Esophagus muscularis mucosa (tissue), 4 donors: ENCODE results near the gene CFAP90. TPM values are rescaled to one million over a fixed set of nuclear protein-coding genes. Genes with fewer than 3 reads are reported as not detected.

ENCODE experiments used
- DNase-seq: peaks from one replicate; pipeline ENCODE4 v3.0.0-alpha.2; 2017; ENCODE audit errors: extremely low spot score
- H3K27ac ChIP-seq, 4 donors: fragments of 200-600 bp; sonication (generic); replicated peaks in 1 of 4; 1 replicate in 3 of 4; 2 replicates in 1 of 4; pipeline ENCODE4 v1.5.1; 2016 to 2019; ENCODE audit warnings: mild to moderate bottlenecking in 1 of 4
- H3K27me3 ChIP-seq, 4 donors: fragments of 200-600 bp; sonication (generic); one replicate each; pipeline versions ENCODE4 v1.5.1 to v1.6.0; 2016 to 2019
- H3K36me3 ChIP-seq, 4 donors: fragments of 200-600 bp; sonication (generic); one replicate each; pipeline ENCODE4 v1.5.1; 2016 to 2019
- H3K4me1 ChIP-seq, 4 donors: fragments of 200-600 bp; sonication (generic); one replicate each; pipeline ENCODE4 v1.5.1; 2016 to 2019
- H3K4me3 ChIP-seq, 4 donors: fragments of 200-600 bp; sonication (generic); 1 replicate in 2 of 4; 2 replicates in 2 of 4; pipeline ENCODE4 v1.5.1; 2016 to 2019; ENCODE audit warnings: mild to moderate bottlenecking in 4 of 4, moderate library complexity in 1 of 4
- H3K9me3 ChIP-seq, 4 donors: fragments of 200-600 bp; sonication (generic); 1 replicate in 3 of 4; 2 replicates in 1 of 4; pipeline ENCODE4 v1.5.1; 2016 to 2019
- EP300 ChIP-seq: sonication (generic); formaldehyde crosslinking; IDR thresholded peaks from one replicate; pipeline ENCODE4 v1.6.1; 2017; ENCODE audit warnings: antibody characterized with exemption
- POLR2A ChIP-seq: fragments of 450-650 bp; IDR thresholded peaks from one replicate; pipeline ENCODE4 v1.6.1; 2017; ENCODE audit warnings: antibody characterized with exemption, moderate library complexity, mild to moderate bottlenecking, low read depth
- POLR2AphosphoS5 ChIP-seq, 2 donors: sonication (generic); formaldehyde crosslinking; IDR thresholded peaks; one replicate each; pipeline ENCODE4 v1.6.1; 2017; ENCODE audit warnings: antibody characterized with exemption in 2 of 2
- WGBS: methylation state at CpG from one replicate; pipeline ENCODE4 v1.1.5; 2018; 5-methylcytosine and 5-hydroxymethylcytosine counted together
- intact Hi-C: fragments of 100-400 bp; cut with DNase I; formaldehyde crosslinking; loops from one replicate; pipeline ENCODE4 v1.15.1; 2023
- total RNA-seq, 4 donors: library from RNA; depleted of rRNA; stranded (reverse); fragments of >200 nt; gene quantifications; one replicate each; pipeline versions ENCODE4 v1.1.0 to v1.2.1, GENCODE V29; 2016
- TF ChIP-seq, protein P1 (sequence below), 3 experiments: fragments of 200-600 bp in 2 of 3; fragments of 450-650 bp in 1 of 3; sonication (generic) in 2 of 3; IDR thresholded peaks; one replicate each; pipeline ENCODE4 v1.5.1; 2017 to 2019; ENCODE audit warnings: antibody characterized with exemption in 3 of 3, mild to moderate bottlenecking in 2 of 3, moderate library complexity in 1 of 3

The CFAP90 gene
- total RNA-seq, 4 donors from 2014 or later: 0.17 TPM; not detected in 3

- WGBS: 89% methylated on average over 2 of the region's 2 CpGs
- H3K4me1 ChIP-seq: peaks cover 0 to 11% (median 3%) of the 10 kb centered on the region in 4 donors
- no peaks in the 10 kb centered on the region for H3K9me3 ChIP-seq
- H3K27me3 ChIP-seq: no peaks in the 10 kb centered on the region
- no peak for DNase-seq
- H3K36me3 ChIP-seq: peaks cover 32 to 98% (median 83%) of the 10 kb centered on the region in 4 donors
- intact Hi-C loops: no loop called here
- H3K27ac ChIP-seq: no peak overlapping the region
- no peak for TF ChIP-seq POLR2A
- TF ChIP-seq, protein P1, sequence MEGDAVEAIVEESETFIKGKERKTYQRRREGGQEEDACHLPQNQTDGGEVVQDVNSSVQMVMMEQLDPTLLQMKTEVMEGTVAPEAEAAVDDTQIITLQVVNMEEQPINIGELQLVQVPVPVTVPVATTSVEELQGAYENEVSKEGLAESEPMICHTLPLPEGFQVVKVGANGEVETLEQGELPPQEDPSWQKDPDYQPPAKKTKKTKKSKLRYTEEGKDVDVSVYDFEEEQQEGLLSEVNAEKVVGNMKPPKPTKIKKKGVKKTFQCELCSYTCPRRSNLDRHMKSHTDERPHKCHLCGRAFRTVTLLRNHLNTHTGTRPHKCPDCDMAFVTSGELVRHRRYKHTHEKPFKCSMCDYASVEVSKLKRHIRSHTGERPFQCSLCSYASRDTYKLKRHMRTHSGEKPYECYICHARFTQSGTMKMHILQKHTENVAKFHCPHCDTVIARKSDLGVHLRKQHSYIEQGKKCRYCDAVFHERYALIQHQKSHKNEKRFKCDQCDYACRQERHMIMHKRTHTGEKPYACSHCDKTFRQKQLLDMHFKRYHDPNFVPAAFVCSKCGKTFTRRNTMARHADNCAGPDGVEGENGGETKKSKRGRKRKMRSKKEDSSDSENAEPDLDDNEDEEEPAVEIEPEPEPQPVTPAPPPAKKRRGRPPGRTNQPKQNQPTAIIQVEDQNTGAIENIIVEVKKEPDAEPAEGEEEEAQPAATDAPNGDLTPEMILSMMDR (IDR thresholded peaks at IDR 0.05): no peak
- no peak for TF ChIP-seq EP300
- TF ChIP-seq POLR2AphosphoS5 (IDR thresholded peaks at IDR 0.05): no peak
- no peak overlapping the region for H3K4me3 ChIP-seq
These were observed 30.9 kb upstream of the CFAP90 start for GRCh38 chr5:7881816-7882215.

DNA sequence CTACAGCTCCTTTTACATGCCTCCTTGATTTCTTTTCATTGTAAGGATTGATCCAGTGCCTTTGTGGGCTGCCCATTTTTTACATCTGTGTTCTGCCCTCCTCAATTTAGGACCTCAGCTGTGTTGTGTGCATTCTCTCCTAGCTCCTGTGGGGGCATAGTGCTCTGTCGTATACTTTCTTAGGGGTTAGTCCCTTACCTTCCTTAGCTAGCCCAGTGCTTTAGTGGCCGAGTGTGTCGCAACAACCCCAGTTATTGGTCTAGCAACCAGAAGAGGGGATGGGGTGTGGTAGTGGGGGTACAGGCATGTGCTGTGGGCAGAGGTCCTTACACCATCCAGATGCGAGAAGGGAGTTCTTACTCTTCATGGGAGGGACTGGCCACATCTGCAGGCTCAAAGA lies 30.2 kb upstream of the CFAP90 start:
- no peaks in the 10 kb centered on the region for H3K9me3 ChIP-seq
- intact Hi-C loops: no loop called here
- H3K4me1 ChIP-seq: peaks cover 0 to 11% (median 2%) of the 10 kb centered on the region in 4 donors
- 85% methylated on average over 4 of the region's 4 CpGs for WGBS
- TF ChIP-seq POLR2AphosphoS5 (IDR thresholded peaks at IDR 0.05): no peak
- no peak for TF ChIP-seq EP300
- TF ChIP-seq, protein P1 (IDR thresholded peaks at IDR 0.05): no peak
- TF ChIP-seq POLR2A: no peak
- no peak overlapping the region for H3K4me3 ChIP-seq
- H3K27me3 ChIP-seq: no peaks in the 10 kb centered on the region
- peaks cover 36 to 98% (median 88%) of the 10 kb centered on the region in 4 donors for H3K36me3 ChIP-seq
- no peak overlapping the region for H3K27ac ChIP-seq
- DNase-seq: no peak

GRCh38 chr5:7878381-7878873 lies 27.5 kb upstream of the CFAP90 start:
- DNase-seq: no peak
- Histone ChIP-seq H3K4me3 (no peak overlapping the region), H3K9me3 (no peaks in the 10 kb centered on the region), H3K36me3 (peaks cover 30 to 99% (median 83%) of the 10 kb centered on the region in 4 donors), H3K27me3 (no peaks in the 10 kb centered on the region), H3K27ac (no peak overlapping the region), H3K4me1 (peaks cover 0 to 11% (median 2%) of the 10 kb centered on the region in 4 donors)
- no peak for TF ChIP-seq POLR2AphosphoS5 (IDR thresholded peaks at IDR 0.05)
- TF ChIP-seq, protein P1 (IDR thresholded peaks at IDR 0.05): no peak
- no peak for TF ChIP-seq EP300
- no peak for TF ChIP-seq POLR2A
- intact Hi-C loops: no loop called here

DNA sequence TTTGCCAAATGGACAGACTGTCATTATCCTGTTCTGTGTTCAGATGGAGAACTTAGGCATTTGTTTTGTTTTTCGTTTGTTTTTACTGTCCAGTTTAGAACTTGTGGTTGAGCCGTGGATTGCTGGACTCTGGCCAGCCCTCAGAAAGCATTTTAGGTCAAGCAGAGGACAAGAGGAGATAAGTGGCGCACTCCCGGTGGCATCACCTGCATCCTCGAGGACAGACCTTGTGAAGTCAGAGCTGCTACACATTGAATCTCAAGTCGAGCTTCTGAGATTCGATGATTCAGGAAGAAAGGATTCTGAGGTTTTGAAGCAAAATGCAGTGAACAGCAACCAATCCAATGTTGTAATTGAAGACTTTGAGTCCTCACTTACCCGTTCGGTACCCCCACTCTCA lies 26.9 kb upstream of the CFAP90 start:
- peaks cover 0 to 14% (median 2%) of the 10 kb centered on the region in 4 donors for H3K4me1 ChIP-seq

More for the DNA sequence above, 26.9 kb upstream of the CFAP90 start:
- 81% methylated on average over 9 of the region's 9 CpGs for WGBS
- Histone ChIP-seq H3K27ac (no peak overlapping the region), H3K4me3 (no peak overlapping the region), H3K36me3 (peaks cover 25 to 95% (median 78%) of the 10 kb centered on the region in 4 donors), H3K9me3 (no peaks in the 10 kb centered on the region), H3K27me3 (no peaks in the 10 kb centered on the region)
- intact Hi-C loops: no loop called here
- DNase-seq: no peak
- TF ChIP-seq POLR2AphosphoS5 (IDR thresholded peaks at IDR 0.05) (no peak), POLR2A (no peak), EP300 (no peak)
- TF ChIP-seq, protein P1 (IDR thresholded peaks at IDR 0.05): no peak
